ENCODE measurements around the gene FXYD3. TPM values are rescaled to one million over a fixed set of nuclear protein-coding genes. Genes with fewer than 3 reads are reported as not detected.

FXYD3 gene
- total RNA-seq, 1 donor from 2014 or later: not detected

DNA sequence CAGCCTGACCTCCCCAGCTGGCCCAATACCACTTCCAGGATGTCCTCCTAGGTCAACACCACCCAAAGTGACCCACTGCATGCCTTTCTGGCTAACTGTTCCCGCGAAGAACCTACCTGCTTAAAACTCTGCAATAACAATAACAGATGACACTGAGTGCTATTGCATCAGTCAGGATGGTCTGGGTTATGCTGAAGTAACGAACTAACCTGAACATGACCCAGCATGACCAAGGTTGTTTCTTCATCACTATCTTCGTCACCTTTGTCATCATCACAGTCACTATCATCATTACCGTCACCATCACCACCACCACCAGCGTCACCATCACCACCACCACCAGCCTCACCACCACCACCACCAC is 10.6 kb upstream of the FXYD3 start:
- Histone ChIP-seq H3K27ac (ENCODE audit: low read depth, low read length) (no peak overlapping the region), H3K36me3 (ENCODE audit: control insufficient read depth in 3 of 3, insufficient read depth in 3 of 3, low read length in 3 of 3) (no peaks in the 10 kb centered on the region), H3K9me3 (ENCODE audit: control insufficient read depth in 3 of 3, low read length in 3 of 3) (no peaks in the 10 kb centered on the region), H3K27me3 (ENCODE audit: control insufficient read depth in 3 of 3, insufficient read depth in 3 of 3, low read length in 3 of 3) (no peaks in the 10 kb centered on the region), H3K9ac (ENCODE audit: low read depth in 1 of 3, low read length in 3 of 3) (no peak overlapping the region), H3K4me1 (ENCODE audit: control insufficient read depth in 3 of 3, insufficient read depth in 3 of 3, low read length in 3 of 3) (peaks cover 0 to 18% (median 9%) of the 10 kb centered on the region in 3 donors), H3K4me3 (ENCODE audit: low read length in 3 of 3) (no peak overlapping the region)

DNA sequence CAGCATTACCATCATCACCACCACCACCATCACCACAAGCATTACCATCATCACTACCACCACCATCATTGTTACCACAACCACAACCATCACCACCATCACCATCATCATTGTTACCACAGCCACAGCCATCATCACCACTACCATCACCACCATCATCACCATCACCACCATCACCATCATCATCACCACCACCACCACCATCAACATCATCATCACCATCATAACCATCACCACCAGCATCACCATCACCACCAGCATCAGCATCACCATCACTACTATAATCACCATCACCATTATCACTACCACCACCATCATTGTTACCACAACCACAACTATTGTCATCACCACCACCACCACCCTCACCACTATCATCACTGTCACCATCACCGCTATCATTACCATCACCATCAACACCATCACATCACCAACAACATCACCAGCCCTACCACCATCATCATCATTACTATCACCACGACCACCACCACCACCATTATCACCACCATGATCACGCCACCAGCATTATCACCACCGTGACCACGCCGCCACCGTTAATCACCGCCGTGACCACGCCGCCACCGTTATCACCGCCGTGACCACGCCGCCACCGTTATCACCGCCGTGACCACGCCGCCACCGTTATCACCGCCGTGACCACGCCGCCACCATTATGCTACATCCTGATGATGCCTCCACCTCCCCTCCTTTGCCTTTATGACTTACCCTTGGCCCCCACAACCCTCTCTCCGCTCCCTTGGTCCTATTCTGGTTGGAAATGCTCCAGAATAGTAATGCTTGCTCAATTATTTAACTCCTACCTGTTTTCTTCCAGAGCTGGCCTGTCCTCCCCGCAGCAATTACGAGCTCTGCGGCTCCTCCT is 10.0 kb upstream of the FXYD3 start:
- Histone ChIP-seq H3K4me1 (ENCODE audit: control insufficient read depth in 3 of 3, insufficient read depth in 3 of 3, low read length in 3 of 3) (peaks cover 0 to 18% (median 9%) of the 10 kb centered on the region in 3 donors), H3K9ac (ENCODE audit: low read depth in 1 of 3, low read length in 3 of 3) (no peak overlapping the region), H3K36me3 (ENCODE audit: control insufficient read depth in 3 of 3, insufficient read depth in 3 of 3, low read length in 3 of 3) (no peaks in the 10 kb centered on the region), H3K4me3 (ENCODE audit: low read length in 3 of 3) (no peak overlapping the region), H3K9me3 (ENCODE audit: control insufficient read depth in 3 of 3, low read length in 3 of 3) (no peaks in the 10 kb centered on the region), H3K27ac (ENCODE audit: low read depth, low read length) (peak overlapping the region; percentile 15), H3K27me3 (ENCODE audit: control insufficient read depth in 3 of 3, insufficient read depth in 3 of 3, low read length in 3 of 3) (no peaks in the 10 kb centered on the region)

DNA sequence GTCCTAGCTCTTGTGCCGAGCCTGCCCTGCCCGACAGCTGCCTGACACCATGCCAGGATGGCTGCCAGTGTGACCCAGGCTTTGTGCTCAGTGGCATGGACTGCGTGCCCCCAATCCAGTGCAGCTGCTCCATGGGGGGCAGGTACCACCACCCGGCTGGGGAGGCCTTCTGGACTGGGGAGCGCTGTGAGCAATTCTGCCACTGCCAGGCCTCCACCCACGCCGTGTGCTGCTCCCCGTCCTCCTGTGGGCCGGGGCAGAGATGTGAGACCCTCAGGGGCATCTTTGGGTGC is 9.4 kb upstream of the FXYD3 start:
- Histone ChIP-seq H3K36me3 (ENCODE audit: control insufficient read depth in 3 of 3, insufficient read depth in 3 of 3, low read length in 3 of 3) (no peaks in the 10 kb centered on the region), H3K4me1 (ENCODE audit: control insufficient read depth in 3 of 3, insufficient read depth in 3 of 3, low read length in 3 of 3) (peaks cover 0 to 18% (median 9%) of the 10 kb centered on the region in 3 donors), H3K27me3 (ENCODE audit: control insufficient read depth in 3 of 3, insufficient read depth in 3 of 3, low read length in 3 of 3) (no peaks in the 10 kb centered on the region), H3K9ac (ENCODE audit: low read depth in 1 of 3, low read length in 3 of 3) (no peak overlapping the region), H3K4me3 (ENCODE audit: low read length in 3 of 3) (no peak overlapping the region), H3K27ac (ENCODE audit: low read depth, low read length) (peak overlapping the region; percentile 15), H3K9me3 (ENCODE audit: control insufficient read depth in 3 of 3, low read length in 3 of 3) (no peaks in the 10 kb centered on the region)

GRCh38 chr19:35106898-35107541 is 8.6 kb upstream of the FXYD3 start:
- Histone ChIP-seq H3K9me3 (ENCODE audit: control insufficient read depth in 3 of 3, low read length in 3 of 3) (no peaks in the 10 kb centered on the region), H3K9ac (ENCODE audit: low read depth in 1 of 3, low read length in 3 of 3) (no peak overlapping the region), H3K27ac (ENCODE audit: low read depth, low read length) (no peak overlapping the region), H3K4me1 (ENCODE audit: control insufficient read depth in 3 of 3, insufficient read depth in 3 of 3, low read length in 3 of 3) (peaks cover 0 to 18% (median 9%) of the 10 kb centered on the region in 3 donors), H3K4me3 (ENCODE audit: low read length in 3 of 3) (no peak overlapping the region), H3K27me3 (ENCODE audit: control insufficient read depth in 3 of 3, insufficient read depth in 3 of 3, low read length in 3 of 3) (no peaks in the 10 kb centered on the region), H3K36me3 (ENCODE audit: control insufficient read depth in 3 of 3, insufficient read depth in 3 of 3, low read length in 3 of 3) (no peaks in the 10 kb centered on the region)

- Histone ChIP-seq H3K36me3 (ENCODE audit: control insufficient read depth in 3 of 3, insufficient read depth in 3 of 3, low read length in 3 of 3) (no peaks in the 10 kb centered on the region), H3K27me3 (ENCODE audit: control insufficient read depth in 3 of 3, insufficient read depth in 3 of 3, low read length in 3 of 3) (no peaks in the 10 kb centered on the region), H3K27ac (ENCODE audit: low read depth, low read length) (no peak overlapping the region), H3K4me1 (ENCODE audit: control insufficient read depth in 3 of 3, insufficient read depth in 3 of 3, low read length in 3 of 3) (peaks cover 0 to 18% (median 9%) of the 10 kb centered on the region in 3 donors), H3K9me3 (ENCODE audit: control insufficient read depth in 3 of 3, low read length in 3 of 3) (no peaks in the 10 kb centered on the region), H3K4me3 (ENCODE audit: low read length in 3 of 3) (no peak overlapping the region), H3K9ac (ENCODE audit: low read depth in 1 of 3, low read length in 3 of 3) (no peak overlapping the region)
Measured at GRCh38 chr19:35107545-35107944, 8.1 kb upstream of the FXYD3 start.

- no peaks in the 10 kb centered on the region for H3K9me3 ChIP-seq (ENCODE audit: control insufficient read depth in 3 of 3, low read length in 3 of 3)
- H3K4me3 ChIP-seq (ENCODE audit: low read length in 3 of 3): no peak overlapping the region
- H3K4me1 ChIP-seq (ENCODE audit: control insufficient read depth in 3 of 3, insufficient read depth in 3 of 3, low read length in 3 of 3): peaks cover 0 to 18% (median 9%) of the 10 kb centered on the region in 3 donors
- no peak overlapping the region for H3K27ac ChIP-seq (ENCODE audit: low read depth, low read length)
- H3K9ac ChIP-seq (ENCODE audit: low read depth in 1 of 3, low read length in 3 of 3): no peak overlapping the region
- H3K36me3 ChIP-seq (ENCODE audit: control insufficient read depth in 3 of 3, insufficient read depth in 3 of 3, low read length in 3 of 3): no peaks in the 10 kb centered on the region
- H3K27me3 ChIP-seq (ENCODE audit: control insufficient read depth in 3 of 3, insufficient read depth in 3 of 3, low read length in 3 of 3): no peaks in the 10 kb centered on the region
Measured at GRCh38 chr19:35108730-35109129, 6.9 kb upstream of the FXYD3 start.

- Histone ChIP-seq H3K27me3 (ENCODE audit: control insufficient read depth in 3 of 3, insufficient read depth in 3 of 3, low read length in 3 of 3) (no peaks in the 10 kb centered on the region), H3K9me3 (ENCODE audit: control insufficient read depth in 3 of 3, low read length in 3 of 3) (no peaks in the 10 kb centered on the region), H3K36me3 (ENCODE audit: control insufficient read depth in 3 of 3, insufficient read depth in 3 of 3, low read length in 3 of 3) (no peaks in the 10 kb centered on the region), H3K4me1 (ENCODE audit: control insufficient read depth in 3 of 3, insufficient read depth in 3 of 3, low read length in 3 of 3) (peaks cover 0 to 22% (median 11%) of the 10 kb centered on the region in 3 donors), H3K9ac (ENCODE audit: low read depth in 1 of 3, low read length in 3 of 3) (peak overlapping the region in 1 of 3 donors; percentile 30), H3K4me3 (ENCODE audit: low read length in 3 of 3) (no peak overlapping the region), H3K27ac (ENCODE audit: low read depth, low read length) (peak overlapping the region; percentile 1)
Measured at GRCh38 chr19:35109395-35110112, 6.1 kb upstream of the FXYD3 start.

DNA sequence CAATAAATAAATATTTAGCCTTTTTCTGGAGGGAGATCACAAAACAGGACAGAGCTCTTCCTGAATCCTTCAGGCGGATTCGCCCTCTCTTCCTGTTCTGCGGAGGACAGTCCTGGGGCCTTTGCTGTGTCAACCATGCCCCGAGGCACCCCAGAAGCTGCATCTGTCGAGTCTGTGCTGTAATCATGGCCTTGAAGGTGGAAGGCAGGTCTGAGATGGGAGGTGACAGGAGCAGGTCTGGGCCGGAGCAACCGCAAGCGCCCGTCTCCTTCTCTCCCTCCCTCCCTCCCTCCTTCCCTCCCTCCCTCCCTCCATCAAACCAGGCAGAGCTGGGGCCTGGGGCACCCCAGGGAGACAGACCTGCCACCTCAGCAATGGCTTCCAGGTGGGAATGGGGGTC is 4.6 kb upstream of the FXYD3 start:
- no peaks in the 10 kb centered on the region for H3K9me3 ChIP-seq (ENCODE audit: control insufficient read depth in 3 of 3, low read length in 3 of 3)
- H3K4me3 ChIP-seq (ENCODE audit: low read length in 3 of 3): no peak overlapping the region
- no peaks in the 10 kb centered on the region for H3K36me3 ChIP-seq (ENCODE audit: control insufficient read depth in 3 of 3, insufficient read depth in 3 of 3, low read length in 3 of 3)
- peaks cover 6 to 28% (median 19%) of the 10 kb centered on the region in 3 donors for H3K4me1 ChIP-seq (ENCODE audit: control insufficient read depth in 3 of 3, insufficient read depth in 3 of 3, low read length in 3 of 3)
- H3K27ac ChIP-seq (ENCODE audit: low read depth, low read length): no peak overlapping the region
- H3K9ac ChIP-seq (ENCODE audit: low read depth in 1 of 3, low read length in 3 of 3): no peak overlapping the region
- H3K27me3 ChIP-seq (ENCODE audit: control insufficient read depth in 3 of 3, insufficient read depth in 3 of 3, low read length in 3 of 3): no peaks in the 10 kb centered on the region

DNA sequence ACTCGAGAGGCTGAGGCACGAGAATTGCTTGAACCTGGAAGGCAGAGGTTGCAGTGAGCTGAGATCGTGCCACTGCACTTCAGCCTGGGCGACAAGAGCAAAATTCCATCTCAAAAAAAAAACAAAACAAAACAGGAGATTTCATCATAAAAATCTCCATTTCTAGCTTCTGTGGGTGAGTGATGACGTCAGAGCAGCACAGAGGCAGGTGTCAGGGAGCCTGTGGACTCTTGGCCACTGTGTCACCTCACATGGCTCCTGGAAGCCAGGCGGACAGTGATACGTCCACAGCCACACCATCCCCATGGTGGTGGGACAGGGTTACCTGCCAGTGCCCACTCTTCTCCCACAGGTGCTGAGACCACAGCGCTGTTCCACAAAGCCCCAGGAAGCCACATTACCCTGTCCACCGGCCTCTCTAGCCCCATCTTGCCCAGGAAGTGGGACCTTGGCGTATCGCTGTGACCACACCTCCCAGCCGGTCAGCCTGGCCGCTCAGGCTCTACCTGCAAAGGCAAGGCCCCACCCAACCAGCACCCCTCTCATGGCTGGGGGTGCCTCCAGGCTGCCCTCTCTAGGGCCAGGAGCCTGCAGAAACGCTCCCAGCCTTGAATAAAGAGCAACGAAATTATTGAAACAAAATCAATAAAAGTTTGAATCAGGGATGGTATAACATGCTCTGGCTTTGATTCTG is 2.5 kb upstream of the FXYD3 start:
- Histone ChIP-seq H3K27ac (ENCODE audit: low read depth, low read length) (no peak overlapping the region), H3K9me3 (ENCODE audit: control insufficient read depth in 3 of 3, low read length in 3 of 3) (no peaks in the 10 kb centered on the region), H3K9ac (ENCODE audit: low read depth in 1 of 3, low read length in 3 of 3) (no peak overlapping the region), H3K27me3 (ENCODE audit: control insufficient read depth in 3 of 3, insufficient read depth in 3 of 3, low read length in 3 of 3) (no peaks in the 10 kb centered on the region), H3K36me3 (ENCODE audit: control insufficient read depth in 3 of 3, insufficient read depth in 3 of 3, low read length in 3 of 3) (no peaks in the 10 kb centered on the region), H3K4me3 (ENCODE audit: low read length in 3 of 3) (no peak overlapping the region), H3K4me1 (ENCODE audit: control insufficient read depth in 3 of 3, insufficient read depth in 3 of 3, low read length in 3 of 3) (peaks cover 6 to 19% (median 15%) of the 10 kb centered on the region in 3 donors)
